ENCODE measurements around the gene RAP1GAP.

GRCh38 chr1:21659924-21660326 lies 9.2 kb downstream of the RAP1GAP start:
- TF ChIP-seq CTCF (IDR thresholded peaks at IDR 0.05) (no peak), POLR2A (IDR thresholded peaks at IDR 0.05) (no peak)
